ENCODE data around the gene CTDSPL2. TPM values are rescaled to one million over a fixed set of nuclear protein-coding genes. Genes with fewer than 3 reads are reported as not detected.

Gene CTDSPL2
- 48.2 and 59.1 TPM in 2 replicates for total RNA-seq (2014; rRNA removed; shearing (Covaris generic))
- polyA plus RNA-seq (2016; fragmentation: Nextera tagmentation; extraction: Ambion mirVana) = 21.1 and 26.9 TPM in 2 replicates

DNA sequence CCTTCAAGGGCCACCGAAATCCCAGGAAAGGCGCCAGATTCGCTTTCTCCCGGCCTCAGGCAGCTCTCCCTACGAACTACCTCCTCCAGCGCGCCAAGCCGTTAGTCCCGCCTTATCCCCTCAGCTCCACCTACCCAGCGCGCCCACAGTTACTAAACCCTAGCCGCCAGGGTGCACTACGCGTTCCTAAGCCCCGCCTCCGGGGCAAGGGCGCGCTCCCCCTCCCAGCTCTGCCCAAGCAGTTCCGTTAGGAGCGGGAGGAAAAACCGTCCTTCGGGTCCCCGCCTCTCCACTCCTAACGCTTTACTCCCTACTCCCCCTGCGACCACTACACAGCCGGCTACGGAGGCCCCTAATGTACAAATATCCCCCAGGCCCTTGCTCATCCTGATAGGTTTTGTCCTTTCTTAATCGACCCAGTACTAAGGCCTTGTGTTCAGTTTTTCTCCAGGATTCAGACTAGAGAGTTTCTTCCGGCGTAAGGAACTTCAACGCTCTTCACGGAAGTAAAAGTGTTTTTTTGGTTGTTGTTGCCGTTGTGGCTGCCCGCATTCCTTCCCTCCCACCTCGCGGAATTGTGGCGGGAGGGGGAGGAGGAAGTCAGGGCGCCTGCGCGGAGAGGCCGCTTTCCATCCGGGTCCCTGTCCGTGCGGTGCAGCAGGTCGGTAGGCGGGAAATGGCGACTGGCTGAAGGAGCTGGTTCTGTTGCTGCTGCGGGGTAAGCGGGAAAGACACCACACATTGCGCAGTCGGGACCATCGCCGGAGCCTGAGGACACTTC is at the start of gene CTDSPL2:
Gene CTDSPL2, plus strand, starts transcription at position 655 of the 781 bp plus-strand sequence. CDS start 31,386 bp downstream, outside the sequence.
- H4K20me1 ChIP-seq (ENCODE audit: insufficient read depth) = 0 out of 2 replicates have a peak, but pooled peaks cover 4% of the 10 kb centered on the region
- peaks cover 25% of the 10 kb centered on the region for H3K4me1 ChIP-seq (ENCODE audit: insufficient read depth)
- peak within 1 kb of the TSS; percentile 100 for H3K27ac ChIP-seq
- H3K4me3 ChIP-seq = peak within 1 kb of the TSS; percentile 88
- H2AFZ ChIP-seq = peak within 1 kb of the TSS; percentile 100
- peaks cover 44% of the 10 kb centered on the region for H3K79me2 ChIP-seq (ENCODE audit: insufficient read depth)
- TF ChIP-seq EZH2phosphoT487 (IDR thresholded peaks at IDR 0.05; ENCODE audit: insufficient read depth, low read depth) (no peak), EZH2 (IDR thresholded peaks at IDR 0.05; ENCODE audit: insufficient read depth, poor library complexity, severe bottlenecking) (no peak)
- H3K27me3 ChIP-seq (replicated peaks; ENCODE audit: insufficient read depth) = no peaks in the 10 kb centered on the region
- H3K9me3 ChIP-seq (ENCODE audit: low read depth) = no peaks in the 10 kb centered on the region
- DNase-seq = peak; percentile 100
- no peaks in the 10 kb centered on the region for H3K36me3 ChIP-seq (ENCODE audit: low read depth)
- H3F3A ChIP-seq (ENCODE audit: insufficient read depth) = peaks cover 22% of the 10 kb centered on the region
- WGBS, 2 experiments (ENCODE audit: low coverage in 1 of 2, low lambda C conversion rate in 2 of 2, missing lambda C conversion rate in 2 of 2) = 1 to 2% methylated on average over 36 to 53 of the region's 53 CpGs
- H3K4me2 ChIP-seq (ENCODE audit: unreplicated experiment) = peak within 1 kb of the TSS; percentile 97
- H3K9me2 ChIP-seq (ENCODE audit: insufficient read depth) = no peaks in the 10 kb centered on the region
- in situ Hi-C loops (cut with MboI) = no loop called here
- H3K9ac ChIP-seq = peak within 1 kb of the TSS; percentile 99

DNA sequence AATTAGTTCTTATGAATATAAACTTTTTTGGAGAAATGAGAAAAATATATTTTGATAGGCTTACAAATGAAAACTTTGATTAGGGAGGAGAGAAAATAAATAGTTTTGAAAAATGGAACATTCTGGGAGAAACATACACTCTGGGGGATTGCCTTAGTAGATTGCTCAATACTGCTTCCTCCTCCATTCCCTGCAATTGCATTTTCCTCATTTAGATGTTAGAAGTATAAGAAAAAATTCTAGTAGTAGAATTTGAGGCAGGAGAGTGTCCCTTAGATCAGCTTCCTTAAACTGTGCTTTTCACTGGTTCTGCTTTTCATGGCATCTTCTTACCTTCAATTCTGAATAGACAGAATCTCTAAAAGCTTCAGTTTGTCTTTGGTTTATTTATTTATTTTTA is 46.2 kb upstream of the CTDSPL2 start:
- TF ChIP-seq EZH2phosphoT487 (IDR thresholded peaks at IDR 0.05; ENCODE audit: insufficient read depth, low read depth) (no peak), EZH2 (IDR thresholded peaks at IDR 0.05; ENCODE audit: insufficient read depth, poor library complexity, severe bottlenecking) (no peak)
- Histone ChIP-seq H3K4me2 (ENCODE audit: unreplicated experiment) (no peak overlapping the region), H3K4me1 (ENCODE audit: insufficient read depth) (peaks cover 18% of the 10 kb centered on the region; the same call in 1 of the 2 replicates), H3K4me3 (no peak overlapping the region), H3F3A (ENCODE audit: insufficient read depth) (peaks cover 27% of the 10 kb centered on the region), H3K27me3 (replicated peaks; ENCODE audit: insufficient read depth) (no peaks in the 10 kb centered on the region), H3K9me2 (ENCODE audit: insufficient read depth) (no peaks in the 10 kb centered on the region), H3K9ac (no peak overlapping the region), H3K9me3 (ENCODE audit: low read depth) (no peaks in the 10 kb centered on the region), H3K36me3 (ENCODE audit: low read depth) (no peaks in the 10 kb centered on the region; the same call in 1 of the 2 replicates), H4K20me1 (ENCODE audit: insufficient read depth) (no peaks in the 10 kb centered on the region), H3K27ac (no peak overlapping the region), H3K79me2 (ENCODE audit: insufficient read depth) (no peaks in the 10 kb centered on the region; the same call in 1 of the 2 replicates), H2AFZ (no peak overlapping the region)
- peak; percentile 19 for DNase-seq
- in situ Hi-C loops (cut with MboI) = no loop called here

DNA sequence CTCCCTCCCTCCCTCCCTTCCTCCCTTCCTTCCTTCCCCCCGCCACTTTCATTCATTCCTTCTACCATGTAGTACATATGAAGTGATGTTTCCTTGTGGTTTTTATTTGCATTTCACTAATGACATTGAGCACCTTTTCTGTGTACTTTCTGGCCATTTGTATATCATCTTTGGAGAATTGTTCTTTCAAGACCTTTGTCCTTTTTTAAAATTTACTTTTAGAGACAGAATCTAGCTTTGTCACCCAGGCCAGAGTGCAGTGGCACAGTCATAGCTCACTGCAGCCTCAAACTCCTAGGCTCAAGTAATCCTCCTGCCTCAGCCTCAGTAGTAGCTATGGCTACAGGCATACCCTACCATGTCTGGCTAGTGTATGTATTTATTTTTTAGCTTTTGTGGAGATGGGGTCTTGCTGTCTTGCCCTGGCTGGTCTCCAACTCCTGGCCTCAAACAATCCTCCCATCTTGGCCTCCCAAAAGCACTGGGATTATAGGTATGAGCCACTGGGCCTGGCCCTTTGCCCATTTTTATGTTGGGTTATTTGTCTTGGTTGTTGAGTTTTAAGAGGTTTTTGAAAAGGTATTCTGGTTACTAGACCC is 42.0 kb upstream of the CTDSPL2 start:
- TF ChIP-seq EZH2phosphoT487 (IDR thresholded peaks at IDR 0.05; ENCODE audit: insufficient read depth, low read depth) = no peak
- TF ChIP-seq EZH2 (IDR thresholded peaks at IDR 0.05; ENCODE audit: insufficient read depth, poor library complexity, severe bottlenecking) = no peak
- Histone ChIP-seq H2AFZ (no peak overlapping the region), H3K9ac (no peak overlapping the region), H4K20me1 (ENCODE audit: insufficient read depth) (no peaks in the 10 kb centered on the region), H3K4me1 (ENCODE audit: insufficient read depth) (peaks cover 12% of the 10 kb centered on the region; the same call in 1 of the 2 replicates), H3F3A (ENCODE audit: insufficient read depth) (peaks cover 17% of the 10 kb centered on the region), H3K27ac (peak overlapping the region; percentile 61), H3K27me3 (replicated peaks; ENCODE audit: insufficient read depth) (no peaks in the 10 kb centered on the region), H3K9me2 (ENCODE audit: insufficient read depth) (no peaks in the 10 kb centered on the region), H3K4me3 (no peak overlapping the region), H3K79me2 (ENCODE audit: insufficient read depth) (no peaks in the 10 kb centered on the region; the same call in 1 of the 2 replicates), H3K4me2 (ENCODE audit: unreplicated experiment) (no peak overlapping the region), H3K36me3 (ENCODE audit: low read depth) (no peaks in the 10 kb centered on the region; the same call in 1 of the 2 replicates), H3K9me3 (ENCODE audit: low read depth) (no peaks in the 10 kb centered on the region)
- DNase-seq = no peak
- WGBS, 2 experiments (ENCODE audit: low coverage in 1 of 2, low lambda C conversion rate in 2 of 2, missing lambda C conversion rate in 2 of 2) = 10 to 46% methylated on average over 1 of the region's 1 CpG
- in situ Hi-C loops (cut with MboI) = no loop called here

DNA sequence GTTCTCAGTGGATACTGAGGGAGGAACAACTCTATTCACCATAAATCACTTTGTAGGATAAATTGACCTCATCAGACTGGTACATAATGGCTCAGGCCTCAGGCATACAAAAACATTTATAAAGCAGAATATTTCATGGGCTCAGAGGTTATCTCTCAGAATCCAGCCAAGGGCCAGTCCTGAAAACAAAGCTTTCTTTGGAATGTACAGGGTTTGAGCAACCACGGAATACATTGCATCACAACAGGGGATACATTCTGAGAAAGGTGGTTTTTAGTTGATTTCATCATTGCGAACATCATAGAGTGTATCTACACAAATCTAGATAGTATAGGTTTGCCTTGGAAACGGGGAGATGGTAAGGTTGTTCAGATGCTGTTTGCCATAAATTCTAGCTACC is 33.4 kb upstream of the CTDSPL2 start:
- Histone ChIP-seq H3F3A (ENCODE audit: insufficient read depth) (no peaks in the 10 kb centered on the region), H3K9ac (no peak overlapping the region), H2AFZ (no peak overlapping the region), H3K79me2 (ENCODE audit: insufficient read depth) (no peaks in the 10 kb centered on the region), H3K4me1 (ENCODE audit: insufficient read depth) (no peaks in the 10 kb centered on the region), H3K4me2 (ENCODE audit: unreplicated experiment) (no peak overlapping the region), H3K4me3 (no peak overlapping the region), H3K9me2 (ENCODE audit: insufficient read depth) (no peaks in the 10 kb centered on the region), H3K36me3 (ENCODE audit: low read depth) (no peaks in the 10 kb centered on the region), H4K20me1 (ENCODE audit: insufficient read depth) (no peaks in the 10 kb centered on the region), H3K9me3 (ENCODE audit: low read depth) (no peaks in the 10 kb centered on the region), H3K27ac (no peak overlapping the region), H3K27me3 (replicated peaks; ENCODE audit: insufficient read depth) (no peaks in the 10 kb centered on the region)
- in situ Hi-C loops (cut with MboI) = no loop called here
- TF ChIP-seq EZH2 (IDR thresholded peaks at IDR 0.05; ENCODE audit: insufficient read depth, poor library complexity, severe bottlenecking) (no peak), EZH2phosphoT487 (IDR thresholded peaks at IDR 0.05; ENCODE audit: insufficient read depth, low read depth) (no peak)
- 97 to 100% methylated on average over 3 of the region's 3 CpGs for WGBS, 2 experiments (ENCODE audit: low coverage in 1 of 2, low lambda C conversion rate in 2 of 2, missing lambda C conversion rate in 2 of 2)
- DNase-seq = no peak
